K562 (cell line): Measurements from ENCODE around the gene FCGR3A. TPM values are rescaled to one million over a fixed set of nuclear protein-coding genes. Genes with fewer than 3 reads are reported as not detected.
"Not testable (repeated sequence)": the region's sequence is repeated elsewhere in the genome, so short reads cannot be mapped to it uniquely, and the experiment has no call there.

Source experiments
- polyA plus RNA-seq, 8 experiments: library from polyadenylated mRNA; depleted of rRNA in 4 of 8; stranded (reverse) in 5 of 8; unstranded in 3 of 8; fragments of >200 nt; fragmentation: Nextera tagmentation in 2 of 8; fragmentation: Illumina TruSeq in 1 of 8; extraction: Ambion mirVana in 2 of 8; extraction: Trizol in 1 of 8; gene quantifications; 2 replicates each; pipeline versions ENCODE4 v1.2.1 to v1.2.3, GENCODE V29; 2011 to 2014; ENCODE audit warnings: inconsistent platforms in 1 of 8, missing spikeins in 1 of 8
- total RNA-seq, 7 experiments: library from RNA; depleted of rRNA in 6 of 7; stranded (reverse); fragments of >200 nt in 6 of 7; fragmentation: Illumina TruSeq in 2 of 7; extraction: Trizol in 2 of 7; gene quantifications; 2 replicates each; pipeline versions ENCODE4 v1.2.1 to v1.2.3, GENCODE V29; 2011 to 2021; ENCODE audit warnings: low replicate concordance in 1 of 7
- TF ChIP-seq, protein P1 (sequence below), 2 experiments: fragments of 450-650 bp in 1 of 2; sonication (generic) in 1 of 2; formaldehyde crosslinking in 1 of 2; IDR thresholded peaks; 2 replicates each; pipeline versions ENCODE4 v1.7.1 to v1.9.0; 2016 to 2022; ENCODE audit warnings: inconsistent platforms in 1 of 2, mild to moderate bottlenecking in 1 of 2, missing genetic modification reagents in 1 of 2
- TF ChIP-seq, protein P2 (sequence below): fragments of 450-650 bp; IDR thresholded peaks from 2 replicates; pipeline ENCODE4 v1.6.1; 2018; ENCODE audit not compliant: partially characterized antibody

FCGR3A gene
- total and polyA plus RNA-seq, 9 of the 15 experiments (the other 6 are each of a cell fraction or from before 2014, with no cell fraction given): 0.04 to 0.29 (median 0.14) TPM; not detected in 3

DNA sequence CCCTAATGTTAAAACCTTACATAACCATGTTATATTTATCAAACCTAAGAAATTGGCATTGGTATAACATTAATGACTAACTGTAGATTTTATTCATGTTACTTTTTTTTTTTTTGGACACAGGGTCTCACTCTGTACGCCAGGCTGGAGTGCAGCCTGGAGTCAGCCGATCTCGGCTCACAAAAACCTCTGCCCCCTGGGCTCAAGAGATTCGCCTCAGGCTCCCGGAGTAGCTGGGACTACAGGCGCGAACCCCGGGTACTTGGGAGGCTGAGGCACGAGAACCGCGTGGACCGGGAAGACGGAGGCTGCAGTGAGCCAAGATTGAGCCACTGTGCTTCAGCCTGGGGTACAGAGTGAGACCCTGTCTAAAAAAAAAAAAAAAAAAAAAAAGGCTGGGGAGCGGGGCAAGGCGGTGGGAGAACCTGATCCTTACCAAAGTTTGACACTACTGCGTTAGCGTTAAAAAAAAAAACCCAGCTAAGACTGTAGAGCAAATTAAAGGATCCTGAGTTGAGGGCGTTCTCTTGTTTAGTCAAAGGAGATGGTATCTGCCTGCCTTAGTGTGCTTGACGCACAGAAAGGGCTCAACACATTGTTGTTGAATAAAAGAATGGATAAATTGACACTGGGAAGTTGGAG lies 20.0 kb downstream of the FCGR3A start (continued):
- TF ChIP-seq, protein P1, sequence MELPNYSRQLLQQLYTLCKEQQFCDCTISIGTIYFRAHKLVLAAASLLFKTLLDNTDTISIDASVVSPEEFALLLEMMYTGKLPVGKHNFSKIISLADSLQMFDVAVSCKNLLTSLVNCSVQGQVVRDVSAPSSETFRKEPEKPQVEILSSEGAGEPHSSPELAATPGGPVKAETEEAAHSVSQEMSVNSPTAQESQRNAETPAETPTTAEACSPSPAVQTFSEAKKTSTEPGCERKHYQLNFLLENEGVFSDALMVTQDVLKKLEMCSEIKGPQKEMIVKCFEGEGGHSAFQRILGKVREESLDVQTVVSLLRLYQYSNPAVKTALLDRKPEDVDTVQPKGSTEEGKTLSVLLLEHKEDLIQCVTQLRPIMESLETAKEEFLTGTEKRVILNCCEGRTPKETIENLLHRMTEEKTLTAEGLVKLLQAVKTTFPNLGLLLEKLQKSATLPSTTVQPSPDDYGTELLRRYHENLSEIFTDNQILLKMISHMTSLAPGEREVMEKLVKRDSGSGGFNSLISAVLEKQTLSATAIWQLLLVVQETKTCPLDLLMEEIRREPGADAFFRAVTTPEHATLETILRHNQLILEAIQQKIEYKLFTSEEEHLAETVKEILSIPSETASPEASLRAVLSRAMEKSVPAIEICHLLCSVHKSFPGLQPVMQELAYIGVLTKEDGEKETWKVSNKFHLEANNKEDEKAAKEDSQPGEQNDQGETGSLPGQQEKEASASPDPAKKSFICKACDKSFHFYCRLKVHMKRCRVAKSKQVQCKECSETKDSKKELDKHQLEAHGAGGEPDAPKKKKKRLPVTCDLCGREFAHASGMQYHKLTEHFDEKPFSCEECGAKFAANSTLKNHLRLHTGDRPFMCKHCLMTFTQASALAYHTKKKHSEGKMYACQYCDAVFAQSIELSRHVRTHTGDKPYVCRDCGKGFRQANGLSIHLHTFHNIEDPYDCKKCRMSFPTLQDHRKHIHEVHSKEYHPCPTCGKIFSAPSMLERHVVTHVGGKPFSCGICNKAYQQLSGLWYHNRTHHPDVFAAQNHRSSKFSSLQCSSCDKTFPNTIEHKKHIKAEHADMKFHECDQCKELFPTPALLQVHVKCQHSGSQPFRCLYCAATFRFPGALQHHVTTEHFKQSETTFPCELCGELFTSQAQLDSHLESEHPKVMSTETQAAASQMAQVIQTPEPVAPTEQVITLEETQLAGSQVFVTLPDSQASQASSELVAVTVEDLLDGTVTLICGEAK (IDR thresholded peaks at IDR 0.05): peak; percentile 33
- TF ChIP-seq, protein P1 (CRISPR knock-in tag; IDR thresholded peaks at IDR 0.05): not testable (repeated sequence)
- TF ChIP-seq, protein P2, sequence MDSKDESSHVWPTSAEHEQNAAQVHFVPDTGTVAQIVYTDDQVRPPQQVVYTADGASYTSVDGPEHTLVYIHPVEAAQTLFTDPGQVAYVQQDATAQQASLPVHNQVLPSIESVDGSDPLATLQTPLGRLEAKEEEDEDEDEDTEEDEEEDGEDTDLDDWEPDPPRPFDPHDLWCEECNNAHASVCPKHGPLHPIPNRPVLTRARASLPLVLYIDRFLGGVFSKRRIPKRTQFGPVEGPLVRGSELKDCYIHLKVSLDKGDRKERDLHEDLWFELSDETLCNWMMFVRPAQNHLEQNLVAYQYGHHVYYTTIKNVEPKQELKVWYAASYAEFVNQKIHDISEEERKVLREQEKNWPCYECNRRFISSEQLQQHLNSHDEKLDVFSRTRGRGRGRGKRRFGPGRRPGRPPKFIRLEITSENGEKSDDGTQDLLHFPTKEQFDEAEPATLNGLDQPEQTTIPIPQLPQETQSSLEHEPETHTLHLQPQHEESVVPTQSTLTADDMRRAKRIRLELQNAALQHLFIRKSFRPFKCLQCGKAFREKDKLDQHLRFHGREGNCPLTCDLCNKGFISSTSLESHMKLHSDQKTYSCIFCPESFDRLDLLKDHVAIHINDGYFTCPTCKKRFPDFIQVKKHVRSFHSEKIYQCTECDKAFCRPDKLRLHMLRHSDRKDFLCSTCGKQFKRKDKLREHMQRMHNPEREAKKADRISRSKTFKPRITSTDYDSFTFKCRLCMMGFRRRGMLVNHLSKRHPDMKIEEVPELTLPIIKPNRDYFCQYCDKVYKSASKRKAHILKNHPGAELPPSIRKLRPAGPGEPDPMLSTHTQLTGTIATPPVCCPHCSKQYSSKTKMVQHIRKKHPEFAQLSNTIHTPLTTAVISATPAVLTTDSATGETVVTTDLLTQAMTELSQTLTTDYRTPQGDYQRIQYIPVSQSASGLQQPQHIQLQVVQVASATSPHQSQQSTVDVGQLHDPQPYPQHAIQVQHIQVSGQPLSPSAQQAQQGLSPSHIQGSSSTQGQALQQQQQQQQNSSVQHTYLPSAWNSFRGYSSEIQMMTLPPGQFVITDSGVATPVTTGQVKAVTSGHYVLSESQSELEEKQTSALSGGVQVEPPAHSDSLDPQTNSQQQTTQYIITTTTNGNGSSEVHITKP: peak; percentile 44
